Pancreas (tissue), 10 donors: ENCODE measurements around the gene LRRTM2. TPM values are rescaled to one million over a fixed set of nuclear protein-coding genes. Genes with fewer than 3 reads are reported as not detected.

ENCODE experiments used
- ATAC-seq, 4 donors: fragments of 200-7000 bp; cut with Tn5 transposase; one replicate each; pipeline versions ENCODE4 v1.8.0 to v1.9.1; 2020; ENCODE audit warnings: mild to moderate bottlenecking in 4 of 4, moderate library complexity in 4 of 4
- DNase-seq, 6 donors: peaks; one replicate each; pipeline ENCODE4 v3.0.0-alpha.2; 2020
- FAIRE-seq: peaks from 2 replicates; lab custom pipeline; 2012; peaks lifted over from hg19 to GRCh38; lab: Jason Lieb, UNC
- H3K27ac ChIP-seq, 4 donors: fragments of 200-600 bp; sonication (generic); 1 replicate in 3 of 4; 2 replicates in 1 of 4; pipeline versions ENCODE4 v1.5.0 to v1.8.0; 2020
- H3K27me3 ChIP-seq, 4 donors: fragments of 200-600 bp; one replicate each; pipeline ENCODE4 v1.8.0; 2021
- H3K36me3 ChIP-seq, 3 donors: fragments of 200-600 bp; sonication (generic) in 1 of 3; one replicate each; pipeline versions ENCODE4 v1.5.0 to v1.8.0; 2020 to 2021
- H3K4me1 ChIP-seq, 3 donors: fragments of 200-600 bp; one replicate each; pipeline ENCODE4 v1.8.0; 2021
- H3K4me3 ChIP-seq, 4 donors: fragments of 200-600 bp; sonication (generic) in 2 of 4; one replicate each; pipeline versions ENCODE4 v1.5.0 to v1.8.0; 2020 to 2021
- H3K9me3 ChIP-seq, 4 donors: fragments of 200-600 bp; one replicate each; pipeline ENCODE4 v1.8.0; 2021
- WGBS, 2 donors: extraction: QIAGEN DNeasy Blood & Tissue Kit; methylation state at CpG; one replicate each; pipeline ENCODE4 v1.1.7; 2013; 5-methylcytosine and 5-hydroxymethylcytosine counted together
- intact Hi-C, 3 donors: fragments of 100-400 bp; cut with DNase I; formaldehyde crosslinking; loops; one replicate each; pipeline versions ENCODE4 v1.11.1 to v1.14.2; 2022
- polyA plus RNA-seq, 2 donors: library from polyadenylated mRNA; stranded (reverse); fragments of 200-250 nt; gene quantifications; one replicate each; pipeline ENCODE4 v1.2.3, GENCODE V29; 2013
- total RNA-seq, 6 donors: library from RNA; stranded (reverse); fragmentation: NEBNext Ultra II Directional in 4 of 6; extraction: Animal tissue kit (Norgen Biotek cat#: 25700) in 4 of 6; gene quantifications; one replicate each; pipeline versions ENCODE4 v1.2.1 to v1.2.4, GENCODE V29; 2021 to 2023
- TF ChIP-seq, protein P1 (sequence below), 4 donors: fragments of 200-600 bp; sonication (generic) in 3 of 4; IDR thresholded peaks; one replicate each; pipeline versions ENCODE4 v1.5.0 to v1.8.0; 2021; ENCODE audit warnings: antibody characterized with exemption in 4 of 4
- donor health status: healthy with polysubstance abuse.
- donor health status: DM: no; HTN: no; CAD: no; lungs with moderate emphysema.
- donor health status: DM: no; HTN: no; CAD: no.
- donor health status: control.
- donor health status: control.
- donor health status: Bipolar disorder and iron deficiency.
- donor health status: DM: yes; HTN: yes; CAD: no.
- donor health status: DM: no; HTN: no; CAD: no.
- donor health status: DM: no; HTN: no; CAD: no.
- donor health status: DM: yes; HTN: yes; CAD: no.

The LRRTM2 gene
- total and polyA plus RNA-seq, 8 donors, result 0.08 to 0.61 (median 0.28) TPM

DNA sequence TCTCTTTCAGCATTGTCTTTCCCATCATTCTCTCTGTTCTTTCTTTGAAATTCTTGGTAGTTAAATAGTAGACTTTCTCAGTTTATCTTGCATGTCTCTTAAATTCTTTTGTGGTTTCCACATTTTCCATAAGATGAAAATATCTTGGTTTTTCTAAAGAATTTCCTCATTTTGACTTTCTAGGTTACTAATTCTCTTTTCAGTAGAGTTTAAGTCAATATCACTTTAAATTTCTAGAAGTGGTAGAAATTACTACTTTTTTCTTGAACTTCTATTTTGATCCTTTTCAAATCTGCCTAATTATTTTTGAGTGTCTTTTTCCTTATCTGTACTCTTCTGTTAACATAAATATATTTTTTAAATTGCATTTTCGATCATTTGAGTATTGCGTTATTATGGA lies 23.6 kb upstream of the LRRTM2 start:
- FAIRE-seq (no peak), ATAC-seq (no peak), DNase-seq (no peak)
- Histone ChIP-seq H3K27ac (no peak overlapping the region), H3K9me3 (no peaks in the 10 kb centered on the region), H3K4me3 (no peak overlapping the region), H3K4me1 (peaks cover 0 to 5% (median 0%) of the 10 kb centered on the region in 3 donors), H3K36me3 (no peaks in the 10 kb centered on the region), H3K27me3 (no peaks in the 10 kb centered on the region)
- TF ChIP-seq, protein P1, sequence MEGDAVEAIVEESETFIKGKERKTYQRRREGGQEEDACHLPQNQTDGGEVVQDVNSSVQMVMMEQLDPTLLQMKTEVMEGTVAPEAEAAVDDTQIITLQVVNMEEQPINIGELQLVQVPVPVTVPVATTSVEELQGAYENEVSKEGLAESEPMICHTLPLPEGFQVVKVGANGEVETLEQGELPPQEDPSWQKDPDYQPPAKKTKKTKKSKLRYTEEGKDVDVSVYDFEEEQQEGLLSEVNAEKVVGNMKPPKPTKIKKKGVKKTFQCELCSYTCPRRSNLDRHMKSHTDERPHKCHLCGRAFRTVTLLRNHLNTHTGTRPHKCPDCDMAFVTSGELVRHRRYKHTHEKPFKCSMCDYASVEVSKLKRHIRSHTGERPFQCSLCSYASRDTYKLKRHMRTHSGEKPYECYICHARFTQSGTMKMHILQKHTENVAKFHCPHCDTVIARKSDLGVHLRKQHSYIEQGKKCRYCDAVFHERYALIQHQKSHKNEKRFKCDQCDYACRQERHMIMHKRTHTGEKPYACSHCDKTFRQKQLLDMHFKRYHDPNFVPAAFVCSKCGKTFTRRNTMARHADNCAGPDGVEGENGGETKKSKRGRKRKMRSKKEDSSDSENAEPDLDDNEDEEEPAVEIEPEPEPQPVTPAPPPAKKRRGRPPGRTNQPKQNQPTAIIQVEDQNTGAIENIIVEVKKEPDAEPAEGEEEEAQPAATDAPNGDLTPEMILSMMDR (IDR thresholded peaks at IDR 0.05), result no peak
- intact Hi-C loops, result no loop called here
- WGBS, 2 donors, result 95 to 97% methylated on average over 2 of the region's 2 CpGs

DNA sequence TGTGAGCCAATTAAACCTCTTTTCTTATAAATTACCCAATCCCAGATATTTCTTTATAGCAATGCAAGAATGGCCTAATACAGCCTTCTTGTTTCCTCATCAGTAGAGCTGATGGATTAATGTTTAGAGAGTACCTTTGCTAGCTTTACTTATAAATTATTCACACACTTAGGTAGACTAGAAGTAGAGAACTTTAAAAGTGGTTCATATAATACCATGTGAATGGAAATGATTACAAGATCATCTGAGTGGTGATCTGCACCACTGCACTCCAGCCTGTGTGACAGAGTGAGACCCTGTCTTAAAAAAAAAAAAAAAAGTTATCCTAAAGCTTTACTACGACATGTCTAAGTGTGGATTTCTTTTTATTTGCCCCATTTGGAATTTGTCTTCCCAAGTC lies 23.2 kb upstream of the LRRTM2 start:
- FAIRE-seq (no peak), DNase-seq (no peak), ATAC-seq (no peak)
- H3K4me3 ChIP-seq, result no peak overlapping the region
- 96 to 100% methylated on average over 1 of the region's 1 CpG for WGBS, 2 donors
- H3K9me3 ChIP-seq, result no peaks in the 10 kb centered on the region
- intact Hi-C loops, result no loop called here
- H3K27me3 ChIP-seq, result no peaks in the 10 kb centered on the region
- TF ChIP-seq, protein P1 (IDR thresholded peaks at IDR 0.05), result no peak
- no peak overlapping the region for H3K27ac ChIP-seq
- peaks cover 0 to 5% (median 0%) of the 10 kb centered on the region in 3 donors for H3K4me1 ChIP-seq
- H3K36me3 ChIP-seq, result no peaks in the 10 kb centered on the region

DNA sequence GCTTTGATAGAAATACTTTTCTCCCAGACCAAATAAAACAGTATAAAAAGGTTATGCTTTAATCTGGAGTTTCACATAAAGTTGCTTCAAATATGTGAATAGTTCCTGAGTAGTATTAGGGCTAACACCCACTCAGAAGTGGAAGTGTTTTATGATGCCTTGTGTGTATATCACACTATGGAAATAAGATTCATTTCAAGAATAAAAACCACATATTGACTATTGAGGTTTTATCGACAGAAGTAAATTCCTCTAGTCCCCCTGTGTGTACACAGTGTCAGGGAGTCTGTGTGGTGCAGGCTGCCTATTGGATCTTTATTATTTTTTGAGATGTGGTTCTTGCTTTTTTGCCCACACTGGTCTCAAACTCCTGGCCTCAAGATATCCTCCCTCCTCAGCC lies 20.8 kb upstream of the LRRTM2 start:
- DNase-seq (no peak), FAIRE-seq (no peak), ATAC-seq (no peak)
- Histone ChIP-seq H3K4me1 (peaks cover 0 to 5% (median 0%) of the 10 kb centered on the region in 3 donors), H3K4me3 (no peak overlapping the region), H3K27me3 (no peaks in the 10 kb centered on the region), H3K27ac (no peak overlapping the region), H3K9me3 (no peaks in the 10 kb centered on the region), H3K36me3 (no peaks in the 10 kb centered on the region)
- WGBS, 2 donors, result 66 to 82% methylated on average over 1 of the region's 1 CpG
- TF ChIP-seq, protein P1 (IDR thresholded peaks at IDR 0.05), result no peak
- intact Hi-C loops, result no loop called here

DNA sequence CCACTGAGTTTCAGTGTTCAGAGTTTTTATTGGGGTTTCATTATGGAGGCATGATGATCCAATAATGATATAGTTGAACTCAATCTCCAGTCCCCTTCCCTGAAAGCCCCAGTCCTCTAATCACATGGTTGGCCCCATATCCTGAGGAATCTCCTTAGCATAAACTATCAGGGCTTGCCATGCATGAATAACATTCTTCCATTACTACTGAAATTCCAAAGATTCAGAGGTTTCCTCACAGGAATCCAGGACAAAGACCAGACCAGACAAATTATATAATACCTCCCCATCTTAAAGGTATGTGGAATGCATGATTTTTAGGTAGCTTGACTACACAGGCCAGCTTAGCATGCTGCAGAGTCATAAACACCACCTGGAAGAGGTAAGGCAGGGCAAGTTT lies 15.5 kb upstream of the LRRTM2 start:
- H3K27me3 ChIP-seq, result no peaks in the 10 kb centered on the region
- intact Hi-C loops, result no loop called here
- H3K4me1 ChIP-seq, result no peaks in the 10 kb centered on the region
- ATAC-seq (no peak), DNase-seq (no peak), FAIRE-seq (no peak)
- H3K4me3 ChIP-seq, result no peak overlapping the region
- no peak overlapping the region for H3K27ac ChIP-seq
- TF ChIP-seq, protein P1 (IDR thresholded peaks at IDR 0.05), result no peak
- no peaks in the 10 kb centered on the region for H3K9me3 ChIP-seq
- peaks cover 0 to 21% (median 4%) of the 10 kb centered on the region in 3 donors for H3K36me3 ChIP-seq

DNA sequence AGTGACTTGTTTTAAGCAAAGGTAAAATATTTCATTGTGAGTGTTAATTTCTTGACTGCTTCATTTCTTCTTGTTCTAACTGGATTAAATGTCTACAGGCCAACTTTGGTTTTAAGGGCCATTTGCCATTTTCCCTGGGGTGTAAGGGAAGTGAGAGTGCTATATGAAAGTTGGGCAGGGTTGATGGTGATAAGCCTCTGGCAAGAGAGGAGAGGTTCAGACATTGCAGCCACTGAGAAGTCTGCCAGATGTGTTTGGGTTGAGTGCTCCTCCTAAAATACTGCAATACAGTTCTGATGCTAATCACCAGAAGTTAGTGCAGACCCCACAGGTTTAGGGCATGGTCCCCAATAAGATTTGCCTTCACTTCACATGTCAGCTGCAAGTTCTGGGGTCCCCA lies 14.9 kb upstream of the LRRTM2 start:
- no peaks in the 10 kb centered on the region for H3K4me1 ChIP-seq
- no peaks in the 10 kb centered on the region for H3K9me3 ChIP-seq
- H3K27ac ChIP-seq, result no peak overlapping the region
- no peak for DNase-seq
- FAIRE-seq, result no peak
- H3K4me3 ChIP-seq, result no peak overlapping the region
- intact Hi-C loops, result no loop called here
- TF ChIP-seq, protein P1 (IDR thresholded peaks at IDR 0.05), result no peak
- no peak for ATAC-seq
- H3K27me3 ChIP-seq, result no peaks in the 10 kb centered on the region
- H3K36me3 ChIP-seq, result peaks cover 0 to 21% (median 4%) of the 10 kb centered on the region in 3 donors
